Loucy (cell line): ENCODE data around the gene MYO10.

Experiments
- CTCF ChIP-seq: fragments of 200-600 bp; sonication (generic); conservative IDR thresholded peaks from 2 replicates; pipeline ENCODE4 v1.5.1; 2014; ENCODE audit warnings: mild to moderate bottlenecking, antibody characterized with exemption, low read length
- EZH2phosphoT487 ChIP-seq: fragments of 200-600 bp; IDR thresholded peaks from 2 replicates; pipeline ENCODE4 v1.6.1; 2018; ENCODE audit warnings: antibody characterized with exemption, mild to moderate bottlenecking, moderate library complexity, borderline replicate concordance

GRCh38 chr5:16862777-16863176 is 73.3 kb downstream of the MYO10 start:
- TF ChIP-seq CTCF (no peak), EZH2phosphoT487 (no peak)
